ENCODE results near the gene SRPRB.

The SRPRB gene

GRCh38 chr3:133840767-133841166 lies 35.2 kb downstream of the SRPRB start:
- no peak for DNase-seq (ENCODE audit: low read depth in 2 of 2)

- DNase-seq (ENCODE audit: low read depth in 2 of 2) = no peak
These were observed 35.6 kb downstream of the SRPRB start for GRCh38 chr3:133841196-133841595.

- no peak for DNase-seq (ENCODE audit: low read depth in 2 of 2)
These were observed 36.5 kb downstream of the SRPRB start for GRCh38 chr3:133842158-133842557.

GRCh38 chr3:133843634-133844033 lies 38.0 kb downstream of the SRPRB start:
- DNase-seq (ENCODE audit: low read depth in 2 of 2) = no peak

- no peak for DNase-seq (ENCODE audit: low read depth in 2 of 2)
These were observed 39.5 kb downstream of the SRPRB start for GRCh38 chr3:133845127-133845526.

- DNase-seq (ENCODE audit: low read depth in 2 of 2) = no peak
These were observed 43.7 kb downstream of the SRPRB start for GRCh38 chr3:133849346-133849745.

GRCh38 chr3:133850034-133850433 lies 44.4 kb downstream of the SRPRB start:
- DNase-seq (ENCODE audit: low read depth in 2 of 2) = no peak

- peak in 1 of 2 donors; percentile 20 for DNase-seq (ENCODE audit: low read depth in 2 of 2)
These were observed 45.8 kb downstream of the SRPRB start for GRCh38 chr3:133851266-133851906.

- DNase-seq (ENCODE audit: low read depth in 2 of 2) = no peak
These were observed 46.3 kb downstream of the SRPRB start for GRCh38 chr3:133851931-133852330.

- no peak for DNase-seq (ENCODE audit: low read depth in 2 of 2)
These were observed 47.7 kb downstream of the SRPRB start for GRCh38 chr3:133853063-133853924.

GRCh38 chr3:133853925-133854227 lies 48.3 kb downstream of the SRPRB start:
- DNase-seq (ENCODE audit: low read depth in 2 of 2) = no peak

- no peak for DNase-seq (ENCODE audit: low read depth in 2 of 2)
These were observed 48.8 kb downstream of the SRPRB start for GRCh38 chr3:133854264-133855001.

GRCh38 chr3:133855002-133855370 lies 49.4 kb downstream of the SRPRB start:
- DNase-seq (ENCODE audit: low read depth in 2 of 2) = no peak

- no peak for DNase-seq (ENCODE audit: low read depth in 2 of 2)
These were observed 50.2 kb downstream of the SRPRB start for GRCh38 chr3:133855772-133856171.

GRCh38 chr3:133856316-133856715 lies 50.7 kb downstream of the SRPRB start:
- no peak for DNase-seq (ENCODE audit: low read depth in 2 of 2)

GRCh38 chr3:133857767-133858166 lies 52.2 kb downstream of the SRPRB start:
- DNase-seq (ENCODE audit: low read depth in 2 of 2) = no peak

GRCh38 chr3:133859381-133860234 lies 54.0 kb downstream of the SRPRB start:
- DNase-seq (ENCODE audit: low read depth in 2 of 2) = no peak

GRCh38 chr3:133860519-133860918 lies 54.9 kb downstream of the SRPRB start:
- DNase-seq (ENCODE audit: low read depth in 2 of 2) = no peak

GRCh38 chr3:133862161-133862560 lies 56.5 kb downstream of the SRPRB start:
- DNase-seq (ENCODE audit: low read depth in 2 of 2) = no peak

- no peak for DNase-seq (ENCODE audit: low read depth in 2 of 2)
These were observed 58.3 kb downstream of the SRPRB start for GRCh38 chr3:133863911-133864310.

GRCh38 chr3:133864616-133865015 lies 59.0 kb downstream of the SRPRB start:
- no peak for DNase-seq (ENCODE audit: low read depth in 2 of 2)
